ENCODE data around the gene CALY.

Gene CALY

DNA sequence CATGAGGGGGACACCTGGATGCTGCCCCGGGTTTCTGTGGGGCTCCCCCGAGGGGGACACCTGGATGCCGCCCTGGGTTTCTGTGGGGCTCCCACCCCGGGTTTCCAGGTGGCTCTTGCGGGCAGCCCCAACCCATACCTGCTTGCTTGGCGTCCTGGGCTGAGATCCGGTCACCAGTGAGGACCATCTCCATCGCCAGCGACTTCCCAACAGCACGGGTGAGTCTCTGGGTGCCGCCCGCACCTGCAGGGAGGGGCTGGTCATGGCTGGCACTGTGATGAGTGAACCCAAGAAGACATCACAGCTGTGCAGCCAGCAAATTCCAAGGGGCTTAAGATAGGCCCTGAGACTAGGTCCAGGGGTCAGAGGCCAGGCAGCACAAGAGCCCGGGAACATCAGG is 30.1 kb upstream of the CALY start:
- DNase-seq (ENCODE audit: low read depth): no peak

DNA sequence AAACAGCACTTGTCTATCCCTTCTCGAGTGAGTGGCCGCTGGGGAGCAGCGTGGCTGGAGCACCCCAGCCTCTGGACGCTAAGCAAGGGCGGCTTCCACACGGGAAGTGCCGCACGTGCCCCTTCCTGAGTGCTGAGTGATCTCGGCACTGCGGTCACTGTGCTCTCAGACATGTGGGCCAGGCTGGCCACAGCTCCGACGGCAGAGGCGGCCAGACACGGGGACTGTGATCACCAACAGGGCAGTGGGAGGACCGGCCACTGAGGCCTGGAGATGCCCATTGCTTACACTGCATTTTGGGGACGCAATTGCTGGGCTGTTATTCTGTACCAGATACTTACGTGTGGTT is 29.4 kb upstream of the CALY start:
- no peak for DNase-seq (ENCODE audit: low read depth)

DNA sequence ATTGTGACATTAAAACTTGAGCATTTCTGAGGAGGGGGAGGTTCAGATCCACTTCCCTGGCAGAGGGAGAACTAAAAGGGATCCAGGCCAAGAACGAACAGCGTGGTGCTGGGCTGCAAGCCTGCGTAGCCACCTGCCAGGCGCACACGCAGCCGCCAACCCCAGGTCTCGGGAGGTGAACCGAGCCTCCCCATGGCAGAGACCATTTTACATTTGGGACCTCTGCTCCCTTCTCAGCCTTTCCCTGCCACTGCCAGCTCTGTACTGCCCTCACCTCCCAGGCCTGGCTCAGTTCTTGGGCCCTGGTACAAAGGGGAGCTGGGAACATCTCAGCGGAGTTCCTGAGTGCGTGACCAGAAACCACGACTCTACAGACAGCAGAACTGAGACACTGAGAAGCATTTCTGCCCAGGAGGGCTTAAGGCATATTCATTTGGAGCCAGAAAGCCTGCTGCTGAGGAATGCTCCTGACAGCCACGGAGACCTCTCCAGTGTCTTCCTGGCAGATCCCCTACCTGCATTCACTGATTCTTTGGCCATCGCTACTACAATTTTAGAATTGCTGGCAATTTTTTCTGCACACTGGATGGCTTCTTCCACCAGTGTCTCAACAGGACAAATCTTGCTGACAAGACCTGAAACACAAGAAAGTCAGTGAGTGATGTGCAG is 28.9 kb upstream of the CALY start:
- no peak for DNase-seq (ENCODE audit: low read depth)

DNA sequence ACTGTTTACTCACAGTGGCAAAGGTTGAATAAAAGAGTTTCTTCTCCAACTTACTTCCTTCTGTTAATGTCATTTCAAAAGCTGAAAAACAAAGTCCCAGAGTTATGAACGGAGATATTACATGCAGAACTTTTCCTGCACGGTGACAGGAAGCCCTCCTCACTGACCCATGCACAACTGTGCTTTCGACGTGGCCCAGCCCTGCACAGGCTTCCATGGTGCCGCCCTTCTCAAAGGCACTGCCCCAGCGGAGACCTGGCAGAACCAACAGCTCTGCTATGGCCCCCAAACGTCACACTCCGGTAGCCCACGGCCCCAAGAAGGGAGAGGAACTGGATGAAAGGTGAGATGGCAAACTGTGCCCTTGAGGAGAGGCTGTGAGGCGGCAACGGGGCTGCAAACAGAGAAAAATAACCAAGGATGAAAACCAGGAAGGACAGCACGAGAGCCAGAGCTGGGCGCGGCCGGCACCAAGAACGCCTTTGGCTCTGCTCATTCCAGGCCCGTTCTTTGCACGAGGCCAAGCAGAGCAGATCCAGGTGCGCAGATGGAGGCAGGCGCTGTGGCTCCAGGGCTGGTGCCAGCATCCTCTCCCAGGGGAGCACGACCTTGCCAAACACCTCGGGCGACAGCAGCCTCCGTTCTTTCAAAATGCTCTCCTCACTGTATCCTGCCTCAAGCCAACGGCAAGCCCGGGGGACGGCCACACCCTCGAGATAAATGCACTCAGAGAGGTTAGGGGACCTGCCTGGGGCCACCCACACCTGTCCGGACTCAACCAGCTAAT is 28.1 kb upstream of the CALY start:
- no peak for DNase-seq (ENCODE audit: low read depth)

DNA sequence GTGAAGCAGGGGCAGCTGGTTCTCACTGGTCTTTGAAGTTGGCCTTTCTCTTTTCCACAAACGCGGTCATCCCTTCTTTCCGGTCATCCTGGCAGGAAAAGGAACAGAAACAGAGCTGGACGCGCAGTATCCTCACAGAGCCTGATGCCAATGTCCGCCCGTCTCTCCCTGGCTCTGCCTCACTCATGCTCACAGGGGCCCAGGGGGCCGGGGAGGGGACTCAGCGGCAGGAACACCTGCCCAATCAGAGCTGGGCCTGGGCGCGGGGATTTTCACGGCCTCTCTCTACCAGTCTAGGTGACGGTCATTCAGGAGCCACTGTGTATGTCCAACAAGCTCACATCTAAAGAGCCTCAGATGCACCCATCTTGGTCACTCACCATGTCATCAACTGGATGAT is 26.1 kb upstream of the CALY start:
- DNase-seq (ENCODE audit: low read depth): no peak

DNA sequence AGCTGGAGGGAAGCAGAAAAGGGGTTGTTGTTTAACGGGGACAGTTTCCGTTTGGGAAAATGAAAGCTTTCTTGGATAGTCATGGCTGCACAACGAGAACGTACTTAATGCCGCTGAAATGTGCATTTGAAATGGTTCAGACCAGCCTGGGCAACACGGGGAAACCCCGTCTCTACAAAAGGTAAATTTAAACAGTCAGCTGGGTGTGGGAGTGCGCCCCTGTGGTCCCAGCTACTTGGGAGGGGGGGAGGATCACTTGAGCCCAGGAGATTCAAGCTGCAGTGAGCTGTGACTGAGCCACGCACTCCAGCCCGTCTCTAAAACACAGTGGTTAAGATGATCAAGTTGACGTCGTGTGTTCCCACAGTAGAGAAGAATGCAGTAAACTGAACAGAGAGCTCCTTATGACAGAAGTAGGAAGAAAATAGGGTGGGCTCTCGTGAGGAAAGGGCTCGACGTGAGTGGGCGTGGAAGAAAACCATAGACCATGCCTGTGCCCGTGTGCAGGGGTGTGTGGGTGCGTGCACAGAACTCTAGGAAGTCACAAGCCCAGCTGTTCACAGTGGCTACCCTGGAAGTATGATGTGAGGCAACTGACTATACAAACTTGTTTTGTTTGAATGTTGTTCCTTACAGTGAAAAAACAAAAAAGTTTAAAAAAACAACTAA is 25.2 kb upstream of the CALY start:
- DNase-seq (ENCODE audit: low read depth): no peak

DNA sequence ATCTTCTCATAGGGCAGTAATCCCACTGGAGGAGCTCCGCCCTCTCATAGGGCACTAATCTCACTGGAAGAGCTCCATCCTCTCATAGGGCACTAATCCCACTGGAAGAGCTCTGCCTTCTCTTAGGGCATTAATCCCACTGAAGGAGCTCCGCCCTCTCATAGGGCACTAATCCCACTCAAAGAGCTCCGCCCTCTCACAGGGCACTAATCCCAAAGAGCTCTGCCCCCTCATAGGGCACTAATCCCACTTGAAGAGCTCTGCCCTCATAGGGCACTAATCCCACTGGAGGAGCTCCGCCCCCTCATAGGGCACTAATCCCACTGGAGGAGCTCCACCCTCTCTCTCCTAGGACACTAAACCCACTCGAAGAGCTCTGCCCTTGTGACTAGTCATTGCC is 24.5 kb upstream of the CALY start:
- no peak for DNase-seq (ENCODE audit: low read depth)

DNA sequence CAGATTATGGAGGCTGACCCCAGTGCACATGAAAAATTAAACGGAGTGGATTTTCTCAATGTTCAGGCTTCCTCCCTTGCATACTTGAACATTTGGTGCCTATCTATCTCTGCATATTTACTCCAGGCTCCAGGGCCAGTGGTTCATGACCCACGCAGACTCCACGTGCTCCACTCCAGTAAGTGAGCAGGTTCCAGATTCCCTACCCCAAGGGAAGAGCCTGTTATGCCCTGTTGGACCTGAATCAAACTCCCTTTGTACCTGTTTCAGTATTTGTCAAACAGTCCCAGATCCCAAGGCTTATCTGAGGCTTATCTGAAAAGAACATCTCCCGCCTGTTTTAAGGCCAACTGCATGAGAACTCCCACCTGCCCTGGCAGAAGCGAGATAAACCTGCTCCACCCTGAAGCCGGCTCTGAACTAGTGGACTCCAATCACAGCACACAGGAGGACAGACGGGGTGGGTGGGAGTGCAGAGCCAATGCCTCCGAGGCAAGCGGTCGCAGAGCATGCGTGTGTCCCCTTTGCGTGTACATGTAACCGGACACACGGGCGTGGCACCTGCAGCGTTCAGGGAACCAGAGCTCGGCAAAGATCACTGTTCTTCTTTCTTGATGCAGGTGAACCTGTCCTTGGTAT is 23.4 kb upstream of the CALY start:
- no peak for DNase-seq (ENCODE audit: low read depth)

DNA sequence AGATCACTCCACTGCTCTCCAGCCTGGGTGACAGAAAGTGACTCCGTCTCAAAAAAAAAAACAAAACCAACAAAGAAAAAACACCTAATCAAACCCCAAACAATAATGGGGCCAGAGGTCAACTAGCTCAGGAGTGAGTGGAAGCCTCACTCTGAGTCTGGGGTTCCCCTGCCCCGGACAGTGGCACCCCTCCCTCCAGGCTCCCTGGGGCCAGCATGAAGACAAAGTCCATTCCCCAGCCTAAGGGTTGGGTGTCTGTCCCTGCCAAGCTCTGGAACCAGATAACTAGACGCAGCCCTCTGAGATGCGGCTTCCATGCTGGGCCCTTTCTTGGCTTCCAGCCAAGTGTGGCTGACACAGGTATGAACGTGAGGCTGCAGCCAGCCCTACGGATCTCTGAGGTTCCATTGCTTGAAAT is 22.9 kb upstream of the CALY start:
- no peak for DNase-seq (ENCODE audit: low read depth)

DNA sequence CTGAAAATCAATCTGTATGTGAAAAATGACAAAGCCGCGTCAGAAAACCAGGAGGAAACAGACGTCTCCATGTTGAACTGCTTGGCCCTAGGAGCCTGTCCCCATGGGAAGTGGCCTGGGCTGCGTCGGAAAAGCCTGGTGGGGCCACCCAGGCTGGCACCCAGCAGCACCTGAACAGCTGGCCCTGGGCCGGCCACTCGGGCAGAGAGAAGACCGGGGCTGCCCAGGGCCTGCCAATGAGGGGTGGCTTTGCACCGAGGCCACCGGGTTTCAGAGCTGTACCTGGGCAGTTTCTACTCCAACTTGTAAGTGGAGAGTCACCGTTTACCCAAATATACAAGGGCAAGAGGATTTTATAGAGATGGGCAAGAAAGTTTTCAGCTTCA is 22.2 kb upstream of the CALY start:
- DNase-seq (ENCODE audit: low read depth): no peak

DNA sequence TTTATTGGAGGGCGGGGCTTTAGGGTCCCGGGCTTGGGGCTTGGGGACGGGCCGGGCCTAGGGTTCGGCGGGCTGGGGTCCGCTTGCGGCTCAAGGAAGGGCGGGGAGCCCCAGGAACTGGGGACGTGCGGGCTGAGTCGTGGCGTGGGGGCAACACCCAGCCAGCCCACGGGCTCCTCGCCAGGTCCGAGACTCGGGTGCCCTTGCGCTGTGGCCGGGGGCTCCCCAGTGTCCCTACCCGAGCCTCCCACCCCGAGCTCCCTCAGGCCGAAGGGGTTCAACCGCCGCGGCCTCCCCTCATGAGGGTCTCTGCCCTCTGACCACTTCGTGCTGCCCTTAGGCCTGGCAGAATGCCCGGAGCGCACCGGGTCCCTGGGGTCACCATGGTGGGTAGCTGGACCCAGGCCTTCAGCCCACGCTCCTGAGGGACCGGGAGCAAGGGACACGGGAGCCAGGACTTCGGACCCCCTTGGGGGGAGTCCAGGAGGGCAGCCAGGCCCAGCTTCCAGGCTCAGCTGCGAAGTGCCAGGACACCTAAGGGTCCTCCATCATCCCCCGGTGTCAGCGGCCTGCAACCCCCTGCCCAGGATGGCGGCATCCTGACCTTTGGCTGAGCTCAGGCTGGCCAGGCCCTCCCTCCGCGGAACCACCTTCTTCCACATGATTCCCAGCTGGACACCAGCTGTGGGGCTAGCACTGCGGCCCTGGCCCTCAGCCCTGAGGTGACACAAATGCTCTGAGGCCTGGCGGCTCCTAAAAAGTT is 21.6 kb upstream of the CALY start:
- DNase-seq (ENCODE audit: low read depth): no peak

DNA sequence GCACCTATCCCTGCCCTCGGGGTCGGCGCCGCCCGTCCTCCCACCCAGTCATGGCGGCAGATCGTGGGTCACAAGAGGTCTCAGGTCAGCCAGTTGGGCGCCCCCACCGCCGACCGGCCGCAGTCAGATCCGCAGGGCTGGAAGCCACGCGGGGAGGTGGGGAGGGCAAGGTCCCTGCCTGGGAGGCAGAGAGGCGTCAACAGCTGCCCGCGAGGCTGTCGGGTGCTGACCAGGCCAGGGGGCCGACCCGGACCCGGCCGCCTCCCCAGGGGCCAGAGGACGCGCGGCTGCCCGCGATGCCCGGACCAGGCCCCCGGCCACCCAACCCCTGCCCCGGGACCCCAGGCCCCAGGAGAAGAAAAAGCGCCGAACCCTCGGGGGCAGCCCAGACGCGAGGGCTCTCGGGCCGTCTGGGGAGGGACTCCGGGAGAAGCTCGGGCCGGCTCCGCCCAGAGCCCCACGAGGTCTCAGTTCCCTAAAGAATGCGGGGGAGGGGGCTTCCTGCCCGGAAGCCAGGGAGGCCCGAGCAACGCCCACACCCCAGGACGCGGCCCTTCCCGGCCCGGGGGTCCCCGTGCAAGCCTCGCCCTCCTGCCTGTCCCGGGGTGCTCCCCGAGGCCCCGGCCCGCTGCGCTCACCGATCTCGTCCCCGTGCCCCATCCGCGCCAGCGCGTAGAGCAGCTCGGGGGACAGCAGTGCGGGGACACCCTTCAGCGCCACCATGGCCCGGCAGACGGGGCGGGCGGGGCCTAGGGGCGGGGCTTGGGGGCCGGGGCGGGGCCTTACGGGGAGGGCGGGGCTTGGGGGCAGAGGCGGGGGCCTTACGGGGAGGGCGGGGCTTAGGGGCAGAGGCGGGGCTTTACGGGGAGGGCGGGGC is 20.8 kb upstream of the CALY start, which contains the start of gene FUOM:
FUOM (minus strand) TSS at position 735 of the 877 bp plus-strand sequence; CDS start at position 723, 12 bp downstream.
- DNase-seq (ENCODE audit: low read depth): peak; percentile 47

DNA sequence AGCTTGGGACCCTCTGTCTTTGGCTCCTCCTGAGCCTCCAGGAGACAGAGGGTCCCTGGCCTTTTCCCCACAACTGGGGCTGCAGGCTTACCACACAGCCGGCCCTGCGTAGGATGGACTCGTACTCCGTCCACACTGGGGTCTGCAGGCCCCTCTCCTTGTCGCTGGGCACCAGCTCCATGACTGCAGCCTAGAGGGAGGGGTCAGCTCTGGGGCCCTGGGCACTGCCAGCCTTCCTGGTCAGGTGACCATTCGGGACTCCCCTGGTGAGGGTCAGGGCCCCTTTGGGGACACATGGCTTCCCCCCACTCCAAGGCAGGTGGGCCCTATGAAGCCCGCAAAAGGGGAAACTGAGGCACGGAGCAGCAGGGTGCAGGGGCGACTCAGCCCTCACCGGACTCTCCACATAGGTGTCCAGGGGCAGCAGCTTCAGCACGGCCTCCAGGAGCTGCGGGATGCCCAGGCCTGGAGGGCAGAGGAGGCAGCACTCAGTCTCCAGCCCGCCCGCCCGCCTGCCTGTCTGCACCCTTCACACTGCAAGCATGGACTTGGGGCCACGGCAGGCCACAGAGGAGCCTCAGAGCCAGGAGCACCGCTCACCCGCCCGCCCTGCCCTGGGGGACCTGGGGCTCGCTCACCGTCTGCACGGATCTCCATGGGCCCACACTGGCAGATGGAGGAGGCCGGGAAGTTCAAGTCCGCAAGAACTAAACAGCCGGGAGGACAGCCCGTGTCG is 20.0 kb upstream of the CALY start:
- no peak for DNase-seq (ENCODE audit: low read depth)

DNA sequence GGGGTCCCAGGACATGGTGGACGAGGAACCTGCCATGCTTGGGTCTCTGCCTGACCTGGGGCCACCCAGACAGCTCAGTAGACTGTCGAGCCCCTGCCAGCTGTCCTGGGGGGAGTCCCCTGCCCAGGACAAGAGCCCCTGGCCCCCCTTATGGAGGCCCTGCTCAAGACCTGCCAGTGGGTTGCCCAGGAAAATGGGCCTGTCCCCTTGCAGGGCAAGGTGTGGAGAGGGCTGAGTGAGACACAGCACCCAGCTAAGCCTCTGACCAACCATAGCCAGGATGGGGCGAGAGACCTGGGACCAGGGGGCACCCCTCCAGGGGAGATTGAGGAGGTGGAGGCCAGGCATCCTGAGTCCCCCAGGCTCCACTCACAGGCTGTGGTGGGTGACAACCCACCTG is 19.3 kb upstream of the CALY start:
- DNase-seq (ENCODE audit: low read depth): no peak

DNA sequence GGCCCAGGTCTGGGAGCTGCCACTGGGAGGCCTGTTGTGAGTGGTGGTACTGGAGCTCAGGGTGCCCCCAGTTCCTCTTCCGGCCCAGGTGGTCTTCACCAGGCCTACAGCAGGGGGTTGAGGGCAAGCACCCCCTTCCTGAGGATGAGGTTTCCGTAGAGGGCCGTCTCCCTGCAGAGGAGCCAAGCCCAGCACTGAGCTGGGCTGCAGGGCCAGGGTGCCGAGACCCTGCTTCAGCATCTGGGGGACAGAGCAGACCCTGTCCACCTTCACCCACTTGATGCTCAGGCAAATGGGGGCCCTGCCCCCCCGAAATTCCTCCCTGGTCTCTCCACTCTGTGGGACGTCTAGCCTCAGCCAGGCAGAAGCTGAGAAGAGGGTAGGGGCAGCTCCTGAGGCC is 18.6 kb upstream of the CALY start:
- DNase-seq (ENCODE audit: low read depth): no peak

DNA sequence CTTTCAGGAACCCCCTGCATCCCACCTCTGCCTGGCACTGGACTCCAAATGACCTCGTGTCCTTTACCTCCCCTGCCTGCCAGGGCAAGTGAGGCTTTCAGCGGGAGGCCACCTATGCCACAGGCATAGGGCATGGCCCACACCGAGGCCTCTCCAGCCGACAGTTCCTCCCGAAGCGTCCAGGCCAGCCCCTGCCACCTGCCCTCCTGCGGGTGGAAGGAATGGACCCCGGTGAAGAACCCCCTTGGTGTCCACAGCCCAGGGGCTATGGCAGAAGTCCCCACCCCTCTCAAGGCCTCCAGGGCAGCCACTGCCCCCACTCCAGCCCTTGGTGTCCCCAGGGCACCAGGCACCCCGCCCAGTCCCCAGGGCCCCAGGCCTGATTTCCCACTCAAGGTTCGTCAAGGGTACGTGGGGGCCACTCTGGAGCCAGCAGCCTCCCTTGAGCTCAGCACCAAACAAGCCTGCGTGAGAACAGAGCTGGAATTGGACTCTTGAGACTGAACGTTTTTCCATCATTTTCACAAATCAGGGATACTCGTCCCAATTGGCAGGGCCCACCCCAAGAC is 18.1 kb upstream of the CALY start:
- DNase-seq (ENCODE audit: low read depth): no peak

DNA sequence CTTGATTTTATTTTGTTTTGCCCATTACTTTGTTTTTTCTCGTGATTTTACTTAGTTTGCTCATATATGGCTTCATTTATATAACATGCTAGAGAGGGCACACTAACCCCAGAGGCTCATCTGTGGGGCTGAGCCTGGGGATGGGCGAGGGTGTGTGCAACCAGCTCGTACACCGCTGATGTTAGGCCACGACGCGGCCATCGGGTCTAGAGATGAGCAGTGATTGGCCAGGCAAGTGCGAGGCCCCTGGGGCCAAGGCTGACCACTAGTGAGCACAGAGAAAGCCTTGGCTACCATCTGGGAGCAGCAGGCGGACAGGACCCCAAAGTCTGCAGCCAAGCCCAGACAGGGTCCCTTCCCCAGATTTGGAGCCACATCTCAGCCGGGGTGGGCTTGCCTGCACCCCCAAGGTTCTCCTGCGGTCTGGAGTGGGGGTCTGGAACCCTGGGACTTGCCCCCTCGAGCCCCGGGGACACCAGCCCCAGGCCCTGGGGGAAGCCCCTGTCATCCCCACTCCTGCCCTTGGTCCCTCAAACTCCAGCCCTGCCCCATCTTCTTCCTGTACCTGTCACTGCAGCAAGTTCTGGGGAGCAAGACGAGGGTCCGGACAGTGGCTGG is 17.4 kb upstream of the CALY start:
- DNase-seq (ENCODE audit: low read depth): no peak

DNA sequence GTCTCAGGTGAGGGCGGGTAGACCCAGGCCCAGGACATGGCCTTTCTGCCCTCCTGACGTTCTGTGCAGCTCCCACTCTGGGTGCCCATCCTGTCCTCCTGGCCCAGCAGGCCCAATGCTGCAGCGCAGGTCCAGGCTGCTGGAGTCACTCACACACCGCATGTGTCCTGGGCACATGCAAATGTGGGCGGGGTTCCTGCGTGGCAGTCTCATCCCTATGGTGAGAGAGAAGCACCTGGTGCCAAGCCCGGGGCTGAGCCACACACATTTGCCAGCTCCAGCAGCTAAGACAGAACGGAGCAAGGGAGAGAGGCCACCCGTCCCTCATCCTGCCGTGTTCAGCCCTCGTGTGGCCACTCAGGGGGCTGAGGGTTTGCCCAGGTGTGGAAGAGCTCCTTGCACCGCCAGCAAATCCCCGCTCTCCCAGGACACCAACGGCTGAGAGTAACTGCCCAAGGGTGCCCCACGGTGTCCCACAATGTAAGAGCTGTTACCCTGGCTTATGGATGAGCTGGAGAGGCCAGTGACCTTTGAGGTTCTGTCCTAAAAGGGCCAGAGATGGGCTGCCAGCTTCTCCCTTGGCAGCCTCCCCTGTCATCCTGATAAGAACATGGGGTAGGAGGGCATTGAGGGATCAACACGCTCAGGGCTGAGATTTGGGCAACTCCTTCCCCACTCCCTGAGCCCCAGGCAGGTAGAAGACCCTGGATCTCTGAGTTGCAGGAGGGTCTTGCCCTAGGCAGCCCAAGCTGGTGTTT is 16.7 kb upstream of the CALY start:
- no peak for DNase-seq (ENCODE audit: low read depth)

Data from ELR (cell line).